GM18526 (cell line): Measurements from ENCODE around the gene PTGER4.

Source experiments
- POLR2A ChIP-seq: IDR thresholded peaks from 3 replicates; pipeline ENCODE4 v1.6.1; 2011; ENCODE audit not compliant: insufficient read length; ENCODE audit errors: extremely low read depth

PTGER4 gene

DNA sequence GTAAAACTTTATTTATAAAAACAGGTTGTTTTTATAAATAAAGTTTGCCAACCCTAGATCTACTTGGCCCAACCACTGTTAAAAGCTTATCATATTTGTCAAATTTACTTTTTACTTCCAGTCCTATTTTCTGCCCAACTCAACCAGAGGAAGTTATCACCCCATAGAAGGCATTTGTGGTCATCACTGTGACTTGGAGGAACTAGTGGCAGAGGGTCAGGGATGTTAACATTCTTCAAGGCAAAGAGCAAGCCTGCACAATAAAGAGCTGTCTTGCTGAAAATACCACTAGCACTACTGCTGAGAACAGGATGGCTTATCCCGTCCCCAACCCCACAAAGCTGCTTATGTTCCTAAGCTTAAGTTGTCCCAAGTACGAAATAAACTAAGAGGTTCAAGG lies 53.7 kb downstream of the PTGER4 start:
- no peak for TF ChIP-seq POLR2A

DNA sequence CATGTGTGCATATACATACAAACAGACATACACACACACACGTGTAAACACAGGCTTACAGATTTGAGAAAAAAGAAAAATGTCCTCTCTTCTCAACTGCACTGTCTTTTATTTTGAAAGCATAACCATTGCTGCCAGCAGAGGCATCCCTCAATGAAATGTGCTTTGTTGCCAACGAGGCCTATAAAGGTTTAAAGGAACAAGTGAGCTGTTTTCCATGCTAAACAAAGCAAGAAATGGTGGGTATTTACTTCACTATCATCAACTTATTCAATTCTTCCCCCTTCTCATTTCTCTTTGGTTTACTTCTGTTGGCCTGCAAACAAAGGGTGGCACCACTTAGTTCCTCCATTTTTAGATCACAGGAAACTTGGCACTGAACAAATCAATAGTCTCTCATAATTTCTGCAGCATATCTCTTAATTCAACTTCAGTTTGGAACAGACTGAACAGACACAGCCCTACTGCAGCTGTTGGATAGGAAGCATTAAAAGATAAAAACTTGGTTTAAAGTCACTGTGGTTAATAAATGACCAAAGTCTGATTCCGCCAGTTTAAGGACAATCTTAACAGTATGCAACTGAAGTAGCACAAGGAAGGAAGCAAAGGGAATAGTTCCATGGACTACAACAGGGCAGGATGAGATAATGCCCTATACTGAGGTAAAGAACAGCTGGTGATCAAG lies 54.3 kb downstream of the PTGER4 start:
- no peak for TF ChIP-seq POLR2A

DNA sequence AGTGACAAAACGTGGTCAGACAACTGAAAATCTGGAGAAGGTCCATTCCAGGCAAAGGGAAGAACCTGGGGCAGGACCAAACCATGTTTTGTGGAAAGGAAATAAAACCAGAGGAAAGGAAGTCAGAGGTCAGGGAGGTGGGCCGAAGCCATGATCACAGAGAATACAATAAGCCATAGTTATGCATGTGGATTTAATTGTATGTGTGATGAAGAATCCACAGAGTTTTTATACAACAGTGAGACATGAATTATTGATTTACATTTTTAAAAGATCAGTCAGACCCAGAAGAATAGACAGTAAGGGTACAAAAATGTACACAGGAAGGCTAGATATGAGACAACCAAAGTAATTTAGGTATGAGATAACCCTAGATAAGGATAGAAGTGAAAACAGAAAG lies 55.3 kb downstream of the PTGER4 start:
- no peak for TF ChIP-seq POLR2A

DNA sequence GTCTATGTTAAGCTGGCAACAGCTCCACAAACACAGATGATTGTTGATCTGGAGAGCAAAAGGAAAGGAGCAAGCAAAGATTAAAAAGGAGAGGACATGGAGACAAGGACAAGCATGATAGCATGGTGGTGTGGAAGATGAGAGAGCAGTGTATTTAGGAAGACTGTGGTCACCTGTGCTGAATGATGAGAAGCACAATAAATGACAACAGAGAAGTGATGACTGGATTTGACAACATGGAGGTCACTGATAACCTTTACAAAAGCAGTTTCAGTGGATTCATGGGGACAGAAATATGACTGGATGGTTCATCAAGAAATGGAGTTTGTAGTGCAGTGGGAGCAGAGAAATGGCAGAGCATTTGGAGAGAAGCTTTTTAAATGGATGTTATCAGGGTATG lies 55.9 kb downstream of the PTGER4 start:
- TF ChIP-seq POLR2A = no peak

DNA sequence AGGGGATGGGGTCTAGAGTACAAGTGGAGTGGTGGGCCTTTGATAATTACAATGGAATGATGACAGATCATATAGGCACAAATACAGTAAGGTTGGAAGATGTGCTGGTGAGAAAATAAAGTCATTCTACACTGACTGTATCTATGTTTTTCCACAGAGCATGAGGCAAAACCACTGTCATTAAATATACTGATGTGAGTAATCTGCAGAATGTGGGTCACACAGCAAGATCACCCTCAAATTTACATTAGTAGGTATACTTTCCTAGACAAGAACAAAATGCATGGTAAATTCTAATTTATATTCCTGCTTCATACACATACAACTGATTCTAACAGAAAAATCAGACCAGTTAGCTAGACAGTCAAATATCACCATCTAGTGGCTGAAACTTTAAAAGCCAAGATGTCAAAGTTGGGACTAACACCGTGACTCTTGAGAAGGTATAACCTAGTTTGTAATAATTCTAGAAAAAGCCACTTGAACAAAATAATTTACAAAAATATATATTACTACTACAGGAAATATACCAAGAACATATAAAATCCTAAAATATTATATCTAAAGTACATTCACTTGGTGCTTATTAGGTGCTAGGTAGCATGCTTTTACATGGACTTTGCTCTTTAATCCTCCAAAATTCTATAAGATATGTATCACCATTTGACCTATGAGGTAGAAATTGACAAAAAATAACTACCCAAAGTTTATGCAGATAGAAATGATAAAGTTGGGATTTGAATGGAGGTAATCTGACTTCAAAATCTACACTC lies 56.6 kb downstream of the PTGER4 start:
- no peak for TF ChIP-seq POLR2A

DNA sequence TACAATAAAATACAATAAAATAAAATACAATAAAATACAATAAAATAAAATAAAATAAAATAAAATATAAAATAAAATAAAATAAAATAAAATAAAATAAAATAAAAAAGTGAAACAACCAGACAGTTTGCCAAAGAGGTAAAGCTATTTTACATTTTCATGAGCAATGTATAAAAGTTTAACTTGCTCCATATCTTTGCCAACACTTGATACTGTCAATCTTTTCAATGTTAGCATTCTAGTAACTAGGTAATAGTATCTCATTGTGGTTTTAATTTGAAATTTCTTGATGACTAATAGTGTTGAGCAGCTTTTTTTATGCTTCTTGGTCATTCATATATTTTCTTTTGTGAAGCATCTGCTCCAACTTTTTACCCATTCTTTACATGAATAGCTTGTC lies 58.8 kb downstream of the PTGER4 start:
- TF ChIP-seq POLR2A = no peak
